ENCODE data around the gene BICD1.

DNA sequence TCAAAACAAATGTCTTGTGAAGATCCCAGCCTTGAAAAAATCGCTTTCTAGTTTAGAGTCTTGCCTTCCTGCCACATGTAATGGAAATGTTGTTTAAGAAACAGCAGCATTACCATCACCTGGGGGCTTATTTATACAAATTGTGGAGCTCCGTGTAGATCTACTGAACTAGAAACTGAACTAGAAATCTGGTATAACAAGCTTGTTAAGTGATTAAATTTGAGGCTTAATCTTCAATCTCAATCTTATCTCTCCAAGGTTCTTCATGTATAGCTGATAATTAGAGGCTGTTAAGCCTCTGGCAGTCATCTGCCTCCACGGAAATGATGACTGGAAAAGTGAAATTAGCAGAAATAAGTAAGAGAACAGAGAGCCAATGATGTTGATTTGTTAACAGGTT is 200.7 kb downstream of the BICD1 start:
- no peak for TF ChIP-seq POLR2AphosphoS5 (IDR thresholded peaks at IDR 0.05; ENCODE audit: low read depth, low read length)
- TF ChIP-seq POLR2A (IDR thresholded peaks at IDR 0.05; ENCODE audit: low read depth, low read length): no peak

All from GM12892 (cell line).